GM21737 (cell line): ENCODE data around the gene CCDC85C.
"Not testable (repeated sequence)": the region's sequence is repeated elsewhere in the genome, so short reads cannot be mapped to it uniquely, and the experiment has no call there.

Source experiments
- ATAC-seq: cut with Tn5 transposase; IDR thresholded peaks from one replicate; pipeline ENCODE4 v1.9.1; 2021; ENCODE audit warnings: mild to moderate bottlenecking, moderate library complexity; ENCODE audit not compliant: unreplicated experiment

CCDC85C gene

GRCh38 chr14:99603471-99604277, at the start of gene CCDC85C:
CCDC85C (minus strand) TSS chr14:99604207; CDS start chr14:99603959, 248 bp downstream.
- no peak for ATAC-seq

- ATAC-seq, result no peak
Measured at GRCh38 chr14:99651953-99652746, 48.1 kb upstream of the CCDC85C start.

- no peak for ATAC-seq
Measured at GRCh38 chr14:99650189-99650588, 46.2 kb upstream of the CCDC85C start.

- ATAC-seq, result no peak
Measured at GRCh38 chr14:99649643-99650042, 45.6 kb upstream of the CCDC85C start.

- ATAC-seq, result no peak
Measured at GRCh38 chr14:99649219-99649618, 45.2 kb upstream of the CCDC85C start.

GRCh38 chr14:99648027-99648784, 44.2 kb upstream of the CCDC85C start:
- no peak for ATAC-seq

- no peak for ATAC-seq
Measured at GRCh38 chr14:99647411-99647810, 43.4 kb upstream of the CCDC85C start.

GRCh38 chr14:99645545-99646505, 41.8 kb upstream of the CCDC85C start:
- no peak for ATAC-seq

- no peak for ATAC-seq
Measured at GRCh38 chr14:99644723-99645544, 40.9 kb upstream of the CCDC85C start, which contains the start of gene HHIPL1. HHIPL1 (plus strand) TSS chr14:99645129; CDS start chr14:99645208, 79 bp downstream.

- no peak for ATAC-seq
Measured at GRCh38 chr14:99644035-99644587, 40.1 kb upstream of the CCDC85C start.

- ATAC-seq, result no peak
Measured at GRCh38 chr14:99643343-99643742, 39.3 kb upstream of the CCDC85C start.

GRCh38 chr14:99642771-99643170, 38.8 kb upstream of the CCDC85C start:
- not testable (repeated sequence) for ATAC-seq

GRCh38 chr14:99637624-99638023, 33.6 kb upstream of the CCDC85C start:
- no peak for ATAC-seq

- ATAC-seq, result no peak
Measured at GRCh38 chr14:99636487-99636886, 32.5 kb upstream of the CCDC85C start.

GRCh38 chr14:99635116-99635515, 31.1 kb upstream of the CCDC85C start:
- no peak for ATAC-seq

GRCh38 chr14:99634443-99634842, 30.4 kb upstream of the CCDC85C start:
- ATAC-seq, result no peak

GRCh38 chr14:99633918-99634317, 29.9 kb upstream of the CCDC85C start:
- ATAC-seq, result no peak

GRCh38 chr14:99633141-99633540, 29.1 kb upstream of the CCDC85C start:
- ATAC-seq, result no peak
